OCI-LY1 (cell line): Measurements from ENCODE around the gene HRK.

Experiments used
- H2AFZ ChIP-seq: fragments of 200-600 bp; sonication (generic), shearing (Covaris generic); 2 replicates; pipeline ENCODE4 v1.6.0; 2014; ENCODE audit warnings: antibody characterized with exemption, mild to moderate bottlenecking, low read length
- H3F3A ChIP-seq: fragments of 200-600 bp; sonication (generic), shearing (Covaris generic); 2 replicates; pipeline ENCODE4 v1.6.0; 2014; ENCODE audit warnings: mild to moderate bottlenecking, antibody characterized with exemption, low read length, moderate library complexity; ENCODE audit not compliant: insufficient read depth
- H3K27ac ChIP-seq: fragments of 200-600 bp; sonication (generic); 2 replicates; pipeline ENCODE4 v1.5.1; 2014; ENCODE audit warnings: low read length, mixed run types, mild to moderate bottlenecking, low read depth; ENCODE audit not compliant: poor library complexity, severe bottlenecking
- H3K27me3 ChIP-seq: fragments of 200-600 bp; sonication (generic); 2 replicates; pipeline ENCODE4 v1.6.0; 2014; ENCODE audit warnings: antibody characterized with exemption, mild to moderate bottlenecking, low read length, moderate library complexity; ENCODE audit not compliant: insufficient read depth
- H3K36me3 ChIP-seq: fragments of 200-600 bp; sonication (generic); 2 replicates; pipeline ENCODE4 v1.6.1; 2014; ENCODE audit warnings: mild to moderate bottlenecking, antibody characterized with exemption, low read length, moderate library complexity, mixed read lengths; ENCODE audit not compliant: insufficient read depth
- H3K4me1 ChIP-seq: fragments of 200-600 bp; sonication (generic); 2 replicates; pipeline ENCODE4 v1.5.1; 2014; ENCODE audit warnings: mild to moderate bottlenecking, low read length, moderate library complexity; ENCODE audit not compliant: insufficient read depth, severe bottlenecking
- H3K4me2 ChIP-seq: fragments of 200-600 bp; sonication (generic), shearing (Covaris generic); 2 replicates; pipeline ENCODE4 v1.6.1; 2014; ENCODE audit warnings: low read length
- H3K4me3 ChIP-seq: fragments of 200-600 bp; sonication (generic); 2 replicates; pipeline ENCODE4 v1.5.1; 2014; ENCODE audit warnings: low read length, low read depth, mild to moderate bottlenecking, mixed read lengths; ENCODE audit not compliant: poor library complexity, severe bottlenecking
- H3K79me2 ChIP-seq: fragments of 200-600 bp; shearing (Covaris generic); 2 replicates; pipeline ENCODE4 v1.6.1; 2016; ENCODE audit warnings: mixed run types, low read length, mixed read lengths; ENCODE audit not compliant: insufficient read depth
- H3K9ac ChIP-seq: fragments of 200-600 bp; sonication (generic), shearing (Covaris generic); 2 replicates; pipeline ENCODE4 v1.6.1; 2014; ENCODE audit warnings: mild to moderate bottlenecking, low read length, mixed read lengths
- H3K9me2 ChIP-seq: fragments of 200-600 bp; sonication (generic), shearing (Covaris generic); 2 replicates; pipeline ENCODE4 v1.6.1; 2014; ENCODE audit warnings: low read depth, mild to moderate bottlenecking, low read length, mixed read lengths
- H3K9me3 ChIP-seq: fragments of 200-600 bp; shearing (Covaris generic); 2 replicates; pipeline ENCODE4 v1.6.1; 2014; ENCODE audit warnings: low read length, mixed read lengths
- H4K20me1 ChIP-seq: fragments of 200-600 bp; sonication (generic), shearing (Covaris generic); 2 replicates; pipeline ENCODE4 v1.6.0; 2016; ENCODE audit warnings: mild to moderate bottlenecking, low read length; ENCODE audit not compliant: insufficient read depth
- EZH2 ChIP-seq: fragments of 200-600 bp; sonication (generic), shearing (Covaris generic); IDR thresholded peaks from 2 replicates; pipeline ENCODE4 v1.8.0; 2017; ENCODE audit warnings: borderline replicate concordance, mixed run types, mild to moderate bottlenecking, antibody characterized with exemption, low read length, moderate library complexity, mixed read lengths
- TF ChIP-seq, protein P1 (sequence below): fragments of 200-600 bp; sonication (generic), shearing (Covaris generic); IDR thresholded peaks from 2 replicates; pipeline ENCODE4 v1.5.1; 2017; ENCODE audit warnings: mild to moderate bottlenecking, antibody characterized with exemption, low read length, moderate library complexity, mixed read lengths

Gene HRK

DNA sequence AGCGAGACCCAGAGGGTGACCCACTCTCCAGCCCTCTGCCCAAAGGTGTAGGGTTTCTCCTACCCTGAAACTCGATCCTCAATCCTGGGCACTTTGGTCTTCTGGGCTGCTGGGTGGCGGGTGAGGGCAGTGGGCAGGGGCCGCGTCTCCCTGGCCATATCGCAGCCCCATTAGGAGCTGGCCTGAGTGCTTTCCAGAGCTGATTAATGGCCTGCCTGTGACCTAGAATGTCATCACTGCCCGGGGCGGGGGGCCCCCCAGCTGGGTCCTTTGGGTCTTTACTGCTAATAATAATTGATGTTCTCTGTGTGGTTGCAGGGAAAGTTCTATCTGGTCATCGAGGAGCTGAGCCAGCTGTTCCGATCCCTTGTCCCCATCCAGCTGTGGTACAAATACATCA is 47.8 kb downstream of the HRK start:
- Histone ChIP-seq H3F3A (no peaks in the 10 kb centered on the region), H3K9me2 (no peaks in the 10 kb centered on the region), H3K36me3 (peaks cover 38% of the 10 kb centered on the region), H3K4me3 (no peak overlapping the region), H3K27me3 (no peaks in the 10 kb centered on the region), H3K27ac (no peak overlapping the region), H3K79me2 (no peaks in the 10 kb centered on the region), H3K4me1 (peaks cover 14% of the 10 kb centered on the region), H2AFZ (no peak overlapping the region), H3K4me2 (no peak overlapping the region), H3K9ac (no peak overlapping the region), H4K20me1 (no peaks in the 10 kb centered on the region), H3K9me3 (no peaks in the 10 kb centered on the region)
- TF ChIP-seq, protein P1, sequence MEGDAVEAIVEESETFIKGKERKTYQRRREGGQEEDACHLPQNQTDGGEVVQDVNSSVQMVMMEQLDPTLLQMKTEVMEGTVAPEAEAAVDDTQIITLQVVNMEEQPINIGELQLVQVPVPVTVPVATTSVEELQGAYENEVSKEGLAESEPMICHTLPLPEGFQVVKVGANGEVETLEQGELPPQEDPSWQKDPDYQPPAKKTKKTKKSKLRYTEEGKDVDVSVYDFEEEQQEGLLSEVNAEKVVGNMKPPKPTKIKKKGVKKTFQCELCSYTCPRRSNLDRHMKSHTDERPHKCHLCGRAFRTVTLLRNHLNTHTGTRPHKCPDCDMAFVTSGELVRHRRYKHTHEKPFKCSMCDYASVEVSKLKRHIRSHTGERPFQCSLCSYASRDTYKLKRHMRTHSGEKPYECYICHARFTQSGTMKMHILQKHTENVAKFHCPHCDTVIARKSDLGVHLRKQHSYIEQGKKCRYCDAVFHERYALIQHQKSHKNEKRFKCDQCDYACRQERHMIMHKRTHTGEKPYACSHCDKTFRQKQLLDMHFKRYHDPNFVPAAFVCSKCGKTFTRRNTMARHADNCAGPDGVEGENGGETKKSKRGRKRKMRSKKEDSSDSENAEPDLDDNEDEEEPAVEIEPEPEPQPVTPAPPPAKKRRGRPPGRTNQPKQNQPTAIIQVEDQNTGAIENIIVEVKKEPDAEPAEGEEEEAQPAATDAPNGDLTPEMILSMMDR, result no peak
- no peak for TF ChIP-seq EZH2

DNA sequence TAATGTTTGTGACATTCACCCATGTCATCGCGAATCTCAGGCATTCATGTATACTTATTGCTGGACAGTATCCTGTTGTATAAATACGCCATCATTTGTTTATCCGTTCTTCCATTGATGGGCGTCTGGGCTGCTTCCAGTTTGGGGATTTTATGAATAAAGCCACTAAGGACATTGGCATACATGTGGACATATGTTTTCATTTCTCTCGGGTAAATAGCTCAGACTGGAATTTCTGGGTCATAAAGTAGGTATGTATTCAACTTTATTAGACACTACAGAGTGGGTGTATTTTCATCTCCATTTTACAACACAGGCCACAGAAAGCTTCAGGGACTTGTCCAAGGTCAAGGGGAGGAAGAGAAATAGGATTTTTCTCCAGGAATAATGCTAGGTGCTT is 48.9 kb downstream of the HRK start:
- Histone ChIP-seq H3K4me2 (no peak overlapping the region), H3K4me1 (peaks cover 3% of the 10 kb centered on the region), H3K36me3 (peaks cover 30% of the 10 kb centered on the region), H3K79me2 (no peaks in the 10 kb centered on the region), H4K20me1 (no peaks in the 10 kb centered on the region), H2AFZ (no peak overlapping the region), H3K9ac (no peak overlapping the region), H3K4me3 (no peak overlapping the region), H3K9me2 (no peaks in the 10 kb centered on the region), H3K9me3 (no peaks in the 10 kb centered on the region), H3K27me3 (no peaks in the 10 kb centered on the region), H3K27ac (no peak overlapping the region), H3F3A (no peaks in the 10 kb centered on the region)
- TF ChIP-seq EZH2, result no peak
- TF ChIP-seq, protein P1, result no peak

DNA sequence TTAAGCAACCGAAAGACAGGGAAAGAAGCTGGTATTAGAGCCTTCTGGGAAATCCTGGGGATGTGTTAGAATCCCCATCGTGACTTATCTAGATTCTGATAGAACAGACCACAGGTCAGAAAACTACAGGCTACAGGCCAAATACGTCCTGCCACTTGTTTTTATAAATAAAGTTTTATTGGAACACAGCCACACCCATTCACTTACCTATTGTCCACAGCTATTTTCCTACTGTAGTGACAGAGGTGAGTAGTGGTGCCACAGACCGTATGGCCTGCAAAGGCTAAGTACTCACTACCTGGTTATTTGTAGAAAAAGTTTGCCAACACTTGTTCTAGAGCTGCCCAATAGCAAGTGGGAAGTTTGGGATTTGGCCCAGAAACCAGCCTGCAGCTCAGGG is 53.8 kb downstream of the HRK start:
- TF ChIP-seq, protein P1, result no peak
- TF ChIP-seq EZH2, result no peak
- Histone ChIP-seq H3K79me2 (no peaks in the 10 kb centered on the region), H3F3A (no peaks in the 10 kb centered on the region), H3K4me2 (no peak overlapping the region), H3K9me3 (no peaks in the 10 kb centered on the region), H3K9me2 (no peaks in the 10 kb centered on the region), H3K36me3 (peaks cover 24% of the 10 kb centered on the region), H4K20me1 (no peaks in the 10 kb centered on the region), H3K27ac (no peak overlapping the region), H2AFZ (no peak overlapping the region), H3K4me3 (no peak overlapping the region), H3K9ac (no peak overlapping the region), H3K4me1 (no peaks in the 10 kb centered on the region), H3K27me3 (no peaks in the 10 kb centered on the region)
